Sciatic nerve (tissue), 2 donors: Measurements from ENCODE around the gene MB. TPM values are rescaled to one million over a fixed set of nuclear protein-coding genes. Genes with fewer than 3 reads are reported as not detected.
A peak's percentile ranks its signal among the peaks of the same experiment; 100 is the strongest.

Experiments
- ATAC-seq: fragments of 200-7000 bp; cut with Tn5 transposase; one replicate; pipeline ENCODE4 v1.9.1; 2020; ENCODE audit warnings: mild to moderate bottlenecking, moderate library complexity
- DNase-seq: peaks from one replicate; pipeline ENCODE4 v3.0.0-alpha.2; 2020; ENCODE audit warnings: low spot score
- intact Hi-C: fragments of 100-400 bp; cut with DNase I; formaldehyde crosslinking; loops from one replicate; pipeline ENCODE4 v1.14.2; 2022
- total RNA-seq: library from RNA; stranded (reverse); fragmentation: NEBNext Ultra II Directional; extraction: Animal tissue kit (Norgen Biotek cat#: 25700); gene quantifications from one replicate; pipeline ENCODE4 v1.2.1, GENCODE V29; 2021
- donor health status: DM: no; HTN: no; CAD: no.
- donor health status: DM: no; HTN: no; CAD: no.

Gene MB
- total RNA-seq, 1 donor from 2014 or later: not detected

- intact Hi-C loops: no loop called here
- no peak for DNase-seq
- ATAC-seq: no peak
Measured at GRCh38 chr22:35586771-35587170, 30.4 kb downstream of the MB start.

GRCh38 chr22:35582861-35583670 lies 34.1 kb downstream of the MB start:
- DNase-seq (peak; percentile 68), ATAC-seq (peak; percentile 75)
- intact Hi-C loops: loop anchor here (2.0 kb wide), 1 partner anchor 152 kb away; no protein-coding TSS in a partner anchor

- DNase-seq (no peak), ATAC-seq (no peak)
- intact Hi-C loops: loop anchor here (2.0 kb wide), 1 partner anchor 152 kb away; no protein-coding TSS in a partner anchor
Measured at GRCh38 chr22:35582218-35582860, 34.8 kb downstream of the MB start.

GRCh38 chr22:35581023-35581413 lies 36.1 kb downstream of the MB start:
- DNase-seq (no peak), ATAC-seq (no peak)
- intact Hi-C loops: no loop called here

GRCh38 chr22:35580351-35581022 lies 36.6 kb downstream of the MB start:
- DNase-seq (no peak), ATAC-seq (no peak)
- intact Hi-C loops: no loop called here

GRCh38 chr22:35578836-35579575 lies 38.1 kb downstream of the MB start:
- ATAC-seq (no peak), DNase-seq (no peak)
- intact Hi-C loops: no loop called here

- ATAC-seq (no peak), DNase-seq (no peak)
- intact Hi-C loops: no loop called here
Measured at GRCh38 chr22:35577799-35578659, 39.1 kb downstream of the MB start.

- intact Hi-C loops: no loop called here
- DNase-seq (no peak), ATAC-seq (no peak)
Measured at GRCh38 chr22:35576671-35577070, 40.5 kb downstream of the MB start.

- intact Hi-C loops: no loop called here
- ATAC-seq: no peak
- DNase-seq: no peak
Measured at GRCh38 chr22:35575116-35575748, 41.9 kb downstream of the MB start.

GRCh38 chr22:35572556-35572955 lies 44.6 kb downstream of the MB start:
- no peak for DNase-seq
- intact Hi-C loops: no loop called here

GRCh38 chr22:35570686-35571194 lies 46.4 kb downstream of the MB start:
- ATAC-seq (no peak), DNase-seq (no peak)
- intact Hi-C loops: no loop called here

More at GRCh38 chr22:35572556-35572955, 44.6 kb downstream of the MB start:
- ATAC-seq: no peak

GRCh38 chr22:35569916-35570315 lies 47.2 kb downstream of the MB start:
- intact Hi-C loops: no loop called here
- no peak for ATAC-seq
- no peak for DNase-seq

GRCh38 chr22:35568751-35569739 lies 48.1 kb downstream of the MB start:
- no peak for DNase-seq
- intact Hi-C loops: no loop called here
- no peak for ATAC-seq

- intact Hi-C loops: no loop called here
- ATAC-seq: peak; percentile 30
- DNase-seq: no peak
Measured at GRCh38 chr22:35567351-35568141, 49.6 kb downstream of the MB start.

- intact Hi-C loops: no loop called here
- ATAC-seq: no peak
- no peak for DNase-seq
Measured at GRCh38 chr22:35564975-35565867, 51.9 kb downstream of the MB start.
